HepG2 (cell line): ENCODE data around the gene MT1G. TPM values are rescaled to one million over a fixed set of nuclear protein-coding genes. Genes with fewer than 3 reads are reported as not detected.
A peak's percentile ranks its signal among the peaks of the same experiment; 100 is the strongest.

ENCODE experiments used
- GATAD1 ChIP-seq: IDR thresholded peaks from 2 replicates; pipeline ENCODE4 v1.6.1; 2016; ENCODE audit warnings: missing genetic modification reagents, missing compliant biosample characterization
- HNRNPLL ChIP-seq: fragments of 200-400 bp; formaldehyde crosslinking; IDR thresholded peaks from 2 replicates; pipeline ENCODE4 v1.6.1; 2017; ENCODE audit warnings: mild to moderate bottlenecking, low read depth, low read length; ENCODE audit not compliant: poor library complexity, severe bottlenecking
- MED8 ChIP-seq: sonication (generic); formaldehyde crosslinking; IDR thresholded peaks from 2 replicates; pipeline ENCODE4 v1.8.1; 2023; ENCODE audit warnings: mild to moderate bottlenecking, missing genetic modification reagents; ENCODE audit not compliant: insufficient replicate concordance
- MEF2D ChIP-seq: sonication (generic); formaldehyde crosslinking; IDR thresholded peaks from 2 replicates; pipeline ENCODE4 v1.5.1; 2020; ENCODE audit warnings: mild to moderate bottlenecking, missing genetic modification reagents
- NFYB ChIP-seq: sonication (generic); formaldehyde crosslinking; IDR thresholded peaks from 2 replicates; pipeline ENCODE4 v1.4.0; 2020; ENCODE audit warnings: missing genetic modification reagents
- NPAS2 ChIP-seq: sonication (generic); formaldehyde crosslinking; IDR thresholded peaks from 2 replicates; pipeline ENCODE4 v1.8.0; 2022; ENCODE audit warnings: mild to moderate bottlenecking, missing genetic modification reagents, borderline replicate concordance
- PHF21A ChIP-seq: sonication (generic); formaldehyde crosslinking; IDR thresholded peaks from 2 replicates; pipeline ENCODE4 v1.5.0; 2020; ENCODE audit warnings: mild to moderate bottlenecking, missing genetic modification reagents
- SALL2 ChIP-seq: sonication (generic); formaldehyde crosslinking; IDR thresholded peaks from 2 replicates; pipeline ENCODE4 v1.8.1; 2023; ENCODE audit warnings: mild to moderate bottlenecking, missing genetic modification reagents, inconsistent platforms
- SIN3A ChIP-seq: IDR thresholded peaks from 2 replicates; pipeline ENCODE4 v1.6.1; 2011; ENCODE audit warnings: low read depth, mild to moderate bottlenecking, control low read depth, low read length, borderline replicate concordance
- TBX2 ChIP-seq: sonication (generic); formaldehyde crosslinking; IDR thresholded peaks from 2 replicates; pipeline ENCODE4 v1.5.0; 2020; ENCODE audit warnings: missing genetic modification reagents, mild to moderate bottlenecking, borderline replicate concordance
- ZMYM2 ChIP-seq: sonication (generic); formaldehyde crosslinking; IDR thresholded peaks from 2 replicates; pipeline ENCODE4 v1.8.0; 2022; ENCODE audit warnings: mild to moderate bottlenecking, missing genetic modification reagents
- ZNF12 ChIP-seq: sonication (generic); formaldehyde crosslinking; IDR thresholded peaks from 2 replicates; pipeline ENCODE4 v1.5.0; 2020; ENCODE audit warnings: missing genetic modification reagents
- ZNF160 ChIP-seq: sonication (generic); formaldehyde crosslinking; IDR thresholded peaks from 2 replicates; pipeline ENCODE4 v1.8.0; 2022; ENCODE audit warnings: mild to moderate bottlenecking, inconsistent platforms, missing genetic modification reagents
- ZNF329 ChIP-seq: sonication (generic); formaldehyde crosslinking; IDR thresholded peaks from 2 replicates; pipeline ENCODE4 v1.9.0; 2021; ENCODE audit warnings: low read depth, mild to moderate bottlenecking, missing genetic modification reagents
- ZNF460 ChIP-seq: sonication (generic); formaldehyde crosslinking; IDR thresholded peaks from 2 replicates; pipeline ENCODE4 v1.5.1; 2020; ENCODE audit warnings: missing genetic modification reagents, mild to moderate bottlenecking, borderline replicate concordance
- ZNF619 ChIP-seq: sonication (generic); formaldehyde crosslinking; IDR thresholded peaks from 2 replicates; pipeline ENCODE4 v1.4.0; 2020; ENCODE audit warnings: mild to moderate bottlenecking, missing genetic modification reagents
- ZNF772 ChIP-seq: sonication (generic); formaldehyde crosslinking; IDR thresholded peaks from 2 replicates; pipeline ENCODE4 v1.5.0; 2020; ENCODE audit warnings: mild to moderate bottlenecking, missing genetic modification reagents
- polyA plus RNA-seq, 8 experiments: library from polyadenylated mRNA; depleted of rRNA in 3 of 8; stranded (reverse) in 7 of 8; unstranded in 1 of 8; fragments of >200 nt; fragmentation: Illumina TruSeq in 4 of 8; extraction: Trizol in 4 of 8; gene quantifications; 2 replicates each; pipeline versions ENCODE4 v1.2.1 to v1.2.3, GENCODE V29; 2011 to 2016; ENCODE audit warnings: low read depth in 4 of 8, missing spikeins in 1 of 8, mixed read lengths in 1 of 8; ENCODE audit not compliant: insufficient read depth in 1 of 8
- total RNA-seq, 5 experiments: library from RNA; depleted of rRNA; stranded (reverse); fragments of >200 nt; fragmentation: Illumina TruSeq; extraction: Trizol; gene quantifications; 2 replicates each; pipeline ENCODE4 v1.2.3, GENCODE V29; 2016; ENCODE audit warnings: low read depth in 1 of 5
- TF ChIP-seq, protein P1 (sequence below): IDR thresholded peaks from 2 replicates; pipeline ENCODE4 v1.6.1; 2016
- TF ChIP-seq, protein P2 (sequence below): sonication (generic); formaldehyde crosslinking; IDR thresholded peaks from 2 replicates; pipeline ENCODE4 v1.4.0; 2020; ENCODE audit warnings: missing genetic modification reagents, borderline replicate concordance
- TF ChIP-seq, protein P3 (sequence below): sonication (generic); formaldehyde crosslinking; IDR thresholded peaks from 2 replicates; pipeline ENCODE4 v1.5.0; 2020; ENCODE audit warnings: mild to moderate bottlenecking, low read depth, missing genetic modification reagents, borderline replicate concordance

Gene MT1G
- total and polyA plus RNA-seq, 2 of the 13 experiments (the other 11 are each of a cell fraction or from before 2014, with no cell fraction given), result 3.6 to 377 TPM

DNA sequence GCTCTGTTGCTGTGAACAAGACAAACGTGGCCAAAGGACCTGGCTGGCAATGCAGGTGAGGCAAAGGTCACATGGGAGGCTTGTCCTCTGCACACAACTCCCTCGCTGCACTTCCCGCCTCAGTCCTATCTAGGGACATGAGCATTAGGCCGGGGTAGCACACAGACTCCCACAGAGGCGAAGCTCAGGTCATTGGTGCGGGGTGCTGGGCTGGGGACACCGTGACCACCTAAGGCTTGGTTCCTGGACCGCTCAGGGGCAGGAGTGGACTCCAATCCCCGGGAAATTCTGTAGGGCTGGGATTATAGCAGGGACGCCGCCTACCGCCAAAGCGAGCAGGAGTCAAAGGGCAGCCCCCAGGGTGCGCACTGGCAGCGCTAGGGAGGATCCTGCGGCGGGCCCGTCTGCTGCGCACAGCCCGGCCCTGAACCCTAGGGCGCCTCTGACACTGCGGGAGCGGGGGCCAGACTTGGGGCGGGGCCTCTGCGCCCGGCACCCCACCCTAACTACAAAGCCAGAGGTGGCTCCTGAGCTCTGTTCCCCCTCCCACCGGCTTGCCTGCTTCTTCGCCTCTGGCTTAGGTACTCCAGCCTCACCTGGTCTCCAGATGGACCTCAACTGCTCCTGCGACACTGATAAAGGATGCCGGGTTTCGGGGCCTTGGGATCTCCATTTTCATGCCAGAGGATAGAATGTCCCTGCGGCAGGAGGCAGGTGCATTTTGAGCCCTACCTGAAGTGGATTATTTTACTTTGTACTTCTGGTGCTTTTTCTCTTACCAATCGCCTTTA lies 20.0 kb downstream of the MT1G start (continued):
- TF ChIP-seq, protein P1, sequence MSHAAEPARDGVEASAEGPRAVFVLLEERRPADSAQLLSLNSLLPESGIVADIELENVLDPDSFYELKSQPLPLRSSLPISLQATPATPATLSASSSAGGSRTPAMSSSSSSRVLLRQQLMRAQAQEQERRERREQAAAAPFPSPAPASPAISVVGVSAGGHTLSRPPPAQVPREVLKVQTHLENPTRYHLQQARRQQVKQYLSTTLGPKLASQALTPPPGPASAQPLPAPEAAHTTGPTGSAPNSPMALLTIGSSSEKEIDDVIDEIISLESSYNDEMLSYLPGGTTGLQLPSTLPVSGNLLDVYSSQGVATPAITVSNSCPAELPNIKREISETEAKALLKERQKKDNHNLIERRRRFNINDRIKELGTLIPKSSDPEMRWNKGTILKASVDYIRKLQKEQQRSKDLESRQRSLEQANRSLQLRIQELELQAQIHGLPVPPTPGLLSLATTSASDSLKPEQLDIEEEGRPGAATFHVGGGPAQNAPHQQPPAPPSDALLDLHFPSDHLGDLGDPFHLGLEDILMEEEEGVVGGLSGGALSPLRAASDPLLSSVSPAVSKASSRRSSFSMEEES, result no peak
- no peak for TF ChIP-seq SALL2 (CRISPR knock-in tag)
- TF ChIP-seq GATAD1 (CRISPR knock-in tag), result no peak
- no peak for TF ChIP-seq MED8 (CRISPR knock-in tag)
- no peak for TF ChIP-seq ZNF160 (CRISPR knock-in tag)
- TF ChIP-seq SIN3A, result no peak
- TF ChIP-seq TBX2, result peak; percentile 51; the same call in 1 of the 2 replicates
- TF ChIP-seq ZNF460 (CRISPR knock-in tag), result no peak
- no peak for TF ChIP-seq ZNF619 (CRISPR knock-in tag)
- TF ChIP-seq, protein P2, sequence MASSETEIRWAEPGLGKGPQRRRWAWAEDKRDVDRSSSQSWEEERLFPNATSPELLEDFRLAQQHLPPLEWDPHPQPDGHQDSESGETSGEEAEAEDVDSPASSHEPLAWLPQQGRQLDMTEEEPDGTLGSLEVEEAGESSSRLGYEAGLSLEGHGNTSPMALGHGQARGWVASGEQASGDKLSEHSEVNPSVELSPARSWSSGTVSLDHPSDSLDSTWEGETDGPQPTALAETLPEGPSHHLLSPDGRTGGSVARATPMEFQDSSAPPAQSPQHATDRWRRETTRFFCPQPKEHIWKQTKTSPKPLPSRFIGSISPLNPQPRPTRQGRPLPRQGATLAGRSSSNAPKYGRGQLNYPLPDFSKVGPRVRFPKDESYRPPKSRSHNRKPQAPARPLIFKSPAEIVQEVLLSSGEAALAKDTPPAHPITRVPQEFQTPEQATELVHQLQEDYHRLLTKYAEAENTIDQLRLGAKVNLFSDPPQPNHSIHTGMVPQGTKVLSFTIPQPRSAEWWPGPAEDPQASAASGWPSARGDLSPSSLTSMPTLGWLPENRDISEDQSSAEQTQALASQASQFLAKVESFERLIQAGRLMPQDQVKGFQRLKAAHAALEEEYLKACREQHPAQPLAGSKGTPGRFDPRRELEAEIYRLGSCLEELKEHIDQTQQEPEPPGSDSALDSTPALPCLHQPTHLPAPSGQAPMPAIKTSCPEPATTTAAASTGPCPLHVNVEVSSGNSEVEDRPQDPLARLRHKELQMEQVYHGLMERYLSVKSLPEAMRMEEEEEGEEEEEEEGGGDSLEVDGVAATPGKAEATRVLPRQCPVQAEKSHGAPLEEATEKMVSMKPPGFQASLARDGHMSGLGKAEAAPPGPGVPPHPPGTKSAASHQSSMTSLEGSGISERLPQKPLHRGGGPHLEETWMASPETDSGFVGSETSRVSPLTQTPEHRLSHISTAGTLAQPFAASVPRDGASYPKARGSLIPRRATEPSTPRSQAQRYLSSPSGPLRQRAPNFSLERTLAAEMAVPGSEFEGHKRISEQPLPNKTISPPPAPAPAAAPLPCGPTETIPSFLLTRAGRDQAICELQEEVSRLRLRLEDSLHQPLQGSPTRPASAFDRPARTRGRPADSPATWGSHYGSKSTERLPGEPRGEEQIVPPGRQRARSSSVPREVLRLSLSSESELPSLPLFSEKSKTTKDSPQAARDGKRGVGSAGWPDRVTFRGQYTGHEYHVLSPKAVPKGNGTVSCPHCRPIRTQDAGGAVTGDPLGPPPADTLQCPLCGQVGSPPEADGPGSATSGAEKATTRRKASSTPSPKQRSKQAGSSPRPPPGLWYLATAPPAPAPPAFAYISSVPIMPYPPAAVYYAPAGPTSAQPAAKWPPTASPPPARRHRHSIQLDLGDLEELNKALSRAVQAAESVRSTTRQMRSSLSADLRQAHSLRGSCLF (CRISPR knock-in tag), result no peak
- TF ChIP-seq HNRNPLL, result peak; percentile 86
- TF ChIP-seq ZNF772, result 0 out of 2 replicates have a peak, but pooled peaks have one; percentile 26
- no peak for TF ChIP-seq NPAS2 (CRISPR knock-in tag)
- TF ChIP-seq PHF21A (CRISPR knock-in tag), result no peak
- TF ChIP-seq ZMYM2 (CRISPR knock-in tag), result no peak
- TF ChIP-seq, protein P3, sequence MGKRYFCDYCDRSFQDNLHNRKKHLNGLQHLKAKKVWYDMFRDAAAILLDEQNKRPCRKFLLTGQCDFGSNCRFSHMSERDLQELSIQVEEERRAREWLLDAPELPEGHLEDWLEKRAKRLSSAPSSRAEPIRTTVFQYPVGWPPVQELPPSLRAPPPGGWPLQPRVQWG, result no peak
- TF ChIP-seq ZNF329 (CRISPR knock-in tag), result no peak
- no peak for TF ChIP-seq MEF2D (CRISPR knock-in tag)
- TF ChIP-seq NFYB (CRISPR knock-in tag), result no peak
- no peak for TF ChIP-seq ZNF12 (CRISPR knock-in tag)
